SK-N-SH (cell line): ENCODE measurements around the gene PHLPP2. TPM values are rescaled to one million over a fixed set of nuclear protein-coding genes. Genes with fewer than 3 reads are reported as not detected.
A peak's percentile ranks its signal among the peaks of the same experiment; 100 is the strongest.

Source experiments
- CTCF ChIA-PET: fragments of 300-600, 350-600 bp; formaldehyde crosslinking; extraction: SDS; loops from one replicate; lab custom pipeline; 2021; lab: Yijun Ruan, JAX
- POLR2A ChIA-PET: fragments of 350-600 bp; sonication (Branson Sonifier 250); formaldehyde crosslinking; extraction: SDS; loops from one replicate; lab custom pipeline; 2020; ENCODE audit warnings: antibody characterized with exemption, inconsistent platforms; lab: Yijun Ruan, JAX
- DNase-seq: peaks from one replicate; pipeline ENCODE4 v3.0.0; 2012
- H2AFZ ChIP-seq: fragments of 200-600 bp; sonication (generic); 2 replicates; pipeline ENCODE4 v1.8.1; 2016; ENCODE audit warnings: antibody characterized with exemption, mild to moderate bottlenecking, low read depth
- H3F3A ChIP-seq: fragments of 200-600 bp; sonication (generic); replicated peaks from 2 replicates; pipeline ENCODE3; 2016; ENCODE audit warnings: antibody characterized with exemption, mild to moderate bottlenecking; ENCODE audit not compliant: insufficient read depth
- H3K27ac ChIP-seq, 2 experiments: fragments of 200-500 bp in 1 of 2; fragments of 200-600 bp in 1 of 2; sonication (Bioruptor generic) in 1 of 2; sonication (generic), shearing (Covaris generic) in 1 of 2; 2 replicates each; pipeline versions ENCODE4 v1.5.1 to v1.6.1; 2014 to 2016; ENCODE audit warnings: low read depth in 2 of 2, inconsistent platforms in 1 of 2, low read length in 1 of 2, mild to moderate bottlenecking in 1 of 2, mixed read lengths in 1 of 2
- H3K27me3 ChIP-seq: fragments of 200-600 bp; sonication (generic), shearing (Covaris generic); 2 replicates; pipeline ENCODE4 v1.6.1; 2016; ENCODE audit warnings: mixed run types; ENCODE audit not compliant: insufficient read depth
- H3K36me3 ChIP-seq, 2 experiments: fragments of 200-500 bp in 1 of 2; fragments of 200-600 bp in 1 of 2; sonication (Bioruptor generic) in 1 of 2; sonication (generic) in 1 of 2; replicated peaks in 1 of 2; 2 replicates each; pipeline versions ENCODE3 to v1.5.1; 2014 to 2016; ENCODE audit warnings: low read length in 1 of 2, mild to moderate bottlenecking in 1 of 2; ENCODE audit not compliant: insufficient read depth in 2 of 2, control insufficient read depth in 1 of 2
- H3K4me1 ChIP-seq, 2 experiments: fragments of 200-500 bp in 1 of 2; fragments of 200-600 bp in 1 of 2; sonication (Bioruptor generic) in 1 of 2; sonication (generic), shearing (Covaris generic) in 1 of 2; 2 replicates each; pipeline versions ENCODE4 v1.5.1 to v1.6.1; 2014 to 2016; ENCODE audit warnings: low read depth in 1 of 2, low read length in 1 of 2, mixed run types in 1 of 2; ENCODE audit not compliant: insufficient read depth in 2 of 2, control insufficient read depth in 1 of 2
- H3K4me2 ChIP-seq: fragments of 200-600 bp; sonication (generic), shearing (Covaris generic); 2 replicates; pipeline ENCODE4 v1.6.1; 2017; ENCODE audit warnings: mixed run types
- H3K4me3 ChIP-seq, 2 experiments: fragments of 200-500 bp in 1 of 2; fragments of 200-600 bp in 1 of 2; sonication (Bioruptor generic) in 1 of 2; sonication (generic), shearing (Covaris generic) in 1 of 2; 2 replicates each; pipeline versions ENCODE4 v1.5.1 to v1.8.1; 2014 to 2016; ENCODE audit warnings: low read depth in 2 of 2, inconsistent platforms in 1 of 2, low read length in 1 of 2, mild to moderate bottlenecking in 1 of 2, mixed read lengths in 1 of 2, moderate library complexity in 1 of 2
- H3K79me2 ChIP-seq: fragments of 200-600 bp; sonication (generic); 2 replicates; pipeline ENCODE4 v1.8.1; 2017; ENCODE audit warnings: mild to moderate bottlenecking; ENCODE audit not compliant: insufficient read depth
- H3K9ac ChIP-seq: fragments of 200-600 bp; sonication (generic); 2 replicates; pipeline ENCODE4 v1.6.1; 2017; ENCODE audit warnings: mixed run types
- H3K9me2 ChIP-seq: fragments of 200-600 bp; sonication (generic); 2 replicates; pipeline ENCODE4 v1.6.1; 2017; ENCODE audit warnings: mixed run types
- H3K9me3 ChIP-seq: fragments of 200-600 bp; sonication (generic); 2 replicates; pipeline ENCODE4 v1.6.1; 2017; ENCODE audit warnings: mixed run types, mild to moderate bottlenecking, moderate library complexity
- H4K20me1 ChIP-seq: fragments of 200-600 bp; sonication (generic); 2 replicates; pipeline ENCODE4 v1.6.1; 2017; ENCODE audit warnings: mild to moderate bottlenecking, mixed run types; ENCODE audit not compliant: insufficient read depth
- CHD2 ChIP-seq: fragments of 150-350 bp; IDR thresholded peaks from 2 replicates; pipeline ENCODE4 v1.6.1; 2018; ENCODE audit warnings: low read length; ENCODE audit not compliant: partially characterized antibody
- CTCF ChIP-seq: fragments of 200-600 bp; sonication (generic); IDR thresholded peaks from 2 replicates; pipeline ENCODE4 v1.6.1; 2017; ENCODE audit warnings: antibody characterized with exemption, mild to moderate bottlenecking, moderate library complexity
- EZH2phosphoT487 ChIP-seq: fragments of 200-600 bp; sonication (generic); IDR thresholded peaks from 2 replicates; pipeline ENCODE4 v1.6.1; 2017; ENCODE audit warnings: low read depth, mixed run types, mild to moderate bottlenecking, antibody characterized with exemption, moderate library complexity, borderline replicate concordance
- FOSL2 ChIP-seq: IDR thresholded peaks from 2 replicates; pipeline ENCODE4 v1.4.0; 2012; ENCODE audit warnings: low read depth, mild to moderate bottlenecking, moderate library complexity, borderline replicate concordance
- FOXJ3 ChIP-seq: sonication (generic); formaldehyde crosslinking; IDR thresholded peaks from 2 replicates; pipeline ENCODE4 v1.5.1; 2020; ENCODE audit warnings: mild to moderate bottlenecking, missing genetic modification reagents
- FOXM1 ChIP-seq: IDR thresholded peaks from 2 replicates; pipeline ENCODE4 v1.4.0; 2012; ENCODE audit warnings: low read depth, mild to moderate bottlenecking
- GATA2 ChIP-seq: sonication (generic); formaldehyde crosslinking; IDR thresholded peaks from 2 replicates; pipeline ENCODE4 v1.5.0; 2020; ENCODE audit warnings: mild to moderate bottlenecking, missing genetic modification reagents
- MEF2A ChIP-seq: IDR thresholded peaks from 2 replicates; pipeline ENCODE4 v1.4.0; 2012; ENCODE audit warnings: low read depth, borderline replicate concordance
- MXI1 ChIP-seq: IDR thresholded peaks from 2 replicates; pipeline ENCODE4 v1.6.1; 2012; ENCODE audit warnings: mild to moderate bottlenecking, low read depth, low read length, improper control_type of control experiment
- NFIC ChIP-seq: IDR thresholded peaks from 2 replicates; pipeline ENCODE4 v1.4.0; 2012; ENCODE audit warnings: borderline replicate concordance
- RAD21 ChIP-seq: IDR thresholded peaks from 2 replicates; pipeline ENCODE4 v1.6.1; 2012; ENCODE audit warnings: mild to moderate bottlenecking, low read length
- REST ChIP-seq: IDR thresholded peaks from 2 replicates; pipeline ENCODE4 v1.6.1; 2012; ENCODE audit warnings: mild to moderate bottlenecking, low read depth, low read length, moderate library complexity
- SMC3 ChIP-seq: IDR thresholded peaks from 2 replicates; pipeline ENCODE4 v1.6.1; 2012; ENCODE audit warnings: low read depth, low read length, improper control_type of control experiment
- TAF1 ChIP-seq: IDR thresholded peaks from 2 replicates; pipeline ENCODE4 v1.6.1; 2012; ENCODE audit warnings: low read depth, mild to moderate bottlenecking, low read length, moderate library complexity, borderline replicate concordance
- USF1 ChIP-seq: IDR thresholded peaks from 2 replicates; pipeline ENCODE4 v1.4.0; 2012; ENCODE audit warnings: low read depth, borderline replicate concordance
- USF2 ChIP-seq: fragments of 150-350 bp; IDR thresholded peaks from 2 replicates; pipeline ENCODE4 v1.6.1; 2017; ENCODE audit warnings: antibody characterized with exemption, low read length, low read depth, borderline replicate concordance
- YY1 ChIP-seq: IDR thresholded peaks from 2 replicates; pipeline ENCODE4 v1.4.0; 2012; ENCODE audit warnings: low read depth, mild to moderate bottlenecking
- ZBTB33 ChIP-seq: IDR thresholded peaks from 2 replicates; pipeline ENCODE4 v1.4.0; 2012; ENCODE audit warnings: low read depth, borderline replicate concordance
- WGBS: methylation state at CpG from one replicate; pipeline ENCODE4 v1.1.6; 2017; ENCODE audit warnings: low lambda C conversion rate; 5-methylcytosine and 5-hydroxymethylcytosine counted together
- polyA plus RNA-seq, 3 experiments: library from polyadenylated mRNA; depleted of rRNA; stranded (reverse); fragments of >200 nt; gene quantifications; 2 replicates each; pipeline ENCODE4 v1.2.3, GENCODE V29; 2012

The PHLPP2 gene
- polyA plus RNA-seq, 1 of the 3 experiments (the other 2 are of a cell fraction), result 5.5 TPM

GRCh38 chr16:71767060-71767900 is 42.8 kb upstream of the PHLPP2 start:
- POLR2A ChIA-PET, result no interaction called here
- TF ChIP-seq FOXJ3 (CRISPR knock-in tag) (no peak), CHD2 (no peak), FOSL2 (no peak), NFIC (no peak), FOXM1 (no peak), USF2 (no peak), RAD21 (no peak), MEF2A (no peak), TAF1 (no peak), ZBTB33 (no peak), CTCF (no peak), USF1 (no peak), EZH2phosphoT487 (no peak), REST (no peak), GATA2 (no peak), SMC3 (no peak), YY1 (no peak), MXI1 (no peak)
- DNase-seq, result no peak
- 0 out of 2 replicates have a peak overlapping the region, but pooled peaks have one; percentile 7 for H3K4me2 ChIP-seq
- no peak overlapping the region for H3K4me3 ChIP-seq
- H3K36me3 ChIP-seq, result peaks cover 58 to 83% of the 10 kb centered on the region in 2 experiments
- 93% methylated on average over 3 of the region's 3 CpGs for WGBS
- 0 out of 2 replicates have a peak, but pooled peaks cover 6% of the 10 kb centered on the region for H4K20me1 ChIP-seq
- no peaks in the 10 kb centered on the region for H3K9me3 ChIP-seq
- no peaks in the 10 kb centered on the region for H3K27me3 ChIP-seq
- no peak overlapping the region for H2AFZ ChIP-seq
- no peaks in the 10 kb centered on the region for H3K9me2 ChIP-seq
- H3F3A ChIP-seq, result peaks cover 29% of the 10 kb centered on the region
- peak overlapping the region in 1 of 2 experiments; percentile 11; a peak in 1 of 4 replicates for H3K27ac ChIP-seq
- H3K9ac ChIP-seq, result no peak overlapping the region
- peaks cover 10% of the 10 kb centered on the region for H3K79me2 ChIP-seq
- H3K4me1 ChIP-seq, result peaks cover 0 to 25% of the 10 kb centered on the region in 2 experiments; a peak in 2 of 4 replicates
- CTCF ChIA-PET, result interaction anchor here (0.7 to 1.6 kb wide), 2 partner anchors 15 to 194 kb away, joined by 3 to 5 read pairs; no protein-coding TSS in a partner anchor
